C4-2B (cell line): ENCODE data around the gene TMEM256.
A peak's percentile ranks its signal among the peaks of the same experiment; 100 is the strongest.

Experiments
- H3K27ac ChIP-seq: fragments of 450-650 bp; 2 replicates; pipeline ENCODE4 v1.5.1; 2017
- CTCF ChIP-seq: fragments of 450-650 bp; conservative IDR thresholded peaks from 2 replicates; pipeline ENCODE4 v1.5.1; 2017; ENCODE audit warnings: mild to moderate bottlenecking
- ZFX ChIP-seq: fragments of 450-650 bp; IDR thresholded peaks from 2 replicates; pipeline ENCODE4 v1.6.1; 2017

Gene TMEM256

GRCh38 chr17:7403977-7404736 is at the start of gene TMEM256:
Gene TMEM256 (minus strand): TSS chr17:7404097. CDS start chr17:7404084, 13 bp downstream.
- H3K27ac ChIP-seq: peak within 1 kb of the TSS; percentile 86
- no peak for TF ChIP-seq CTCF
- no peak for TF ChIP-seq ZFX

- TF ChIP-seq CTCF (no peak), ZFX (no peak)
- H3K27ac ChIP-seq: no peak overlapping the region
Measured at GRCh38 chr17:7448461-7448860, 44.6 kb upstream of the TMEM256 start.

GRCh38 chr17:7445619-7445968 is 41.7 kb upstream of the TMEM256 start:
- TF ChIP-seq ZFX (no peak), CTCF (no peak)
- no peak overlapping the region for H3K27ac ChIP-seq

- TF ChIP-seq ZFX: no peak
- TF ChIP-seq CTCF: no peak
- H3K27ac ChIP-seq: no peak within 1 kb of the TSS
Measured at GRCh38 chr17:7444682-7445618, 41.1 kb upstream of the TMEM256 start, which contains the start of gene CHRNB1. Gene CHRNB1 (plus strand): TSS chr17:7445061. CDS start chr17:7445128, 67 bp downstream.

GRCh38 chr17:7443499-7444485 is 39.9 kb upstream of the TMEM256 start:
- H3K27ac ChIP-seq: no peak overlapping the region
- TF ChIP-seq CTCF (no peak), ZFX (no peak)

- H3K27ac ChIP-seq: no peak overlapping the region
- TF ChIP-seq CTCF (no peak), ZFX (no peak)
Measured at GRCh38 chr17:7442142-7442541, 38.2 kb upstream of the TMEM256 start.
